HUES64 (cell line): Measurements from ENCODE around the gene PVALEF.

Experiments used
- H3K27ac ChIP-seq: 2 replicates; pipeline ENCODE4 v1.7.0; 2013; ENCODE audit warnings: low read depth, low read length, inconsistent platforms
- H3K27me3 ChIP-seq: 2 replicates; pipeline ENCODE4 v1.6.1; 2013; ENCODE audit warnings: mild to moderate bottlenecking, low read length; ENCODE audit not compliant: insufficient read depth
- H3K36me3 ChIP-seq: 2 replicates; pipeline ENCODE4 v1.6.1; 2013; ENCODE audit warnings: mild to moderate bottlenecking, low read length; ENCODE audit not compliant: insufficient read depth
- H3K4me1 ChIP-seq: 2 replicates; pipeline ENCODE4 v1.6.1; 2013; ENCODE audit warnings: mild to moderate bottlenecking, low read length, moderate library complexity; ENCODE audit not compliant: insufficient read depth
- H3K4me3 ChIP-seq: 2 replicates; pipeline ENCODE4 v1.5.1; 2013; ENCODE audit warnings: mild to moderate bottlenecking, low read length, moderate library complexity
- H3K9ac ChIP-seq: 2 replicates; pipeline ENCODE4 v1.6.1; 2013; ENCODE audit warnings: mild to moderate bottlenecking, low read depth, low read length
- H3K9me3 ChIP-seq: 2 replicates; pipeline ENCODE4 v1.6.1; 2013; ENCODE audit warnings: low read depth, low read length; ENCODE audit not compliant: insufficient read depth
- WGBS: fragments of 150-250, 120-280 bp; methylation state at CpG from one replicate; pipeline ENCODE4 v1.1.7; 2013; ENCODE audit warnings: missing lambda C conversion rate; 5-methylcytosine and 5-hydroxymethylcytosine counted together

The PVALEF gene

DNA sequence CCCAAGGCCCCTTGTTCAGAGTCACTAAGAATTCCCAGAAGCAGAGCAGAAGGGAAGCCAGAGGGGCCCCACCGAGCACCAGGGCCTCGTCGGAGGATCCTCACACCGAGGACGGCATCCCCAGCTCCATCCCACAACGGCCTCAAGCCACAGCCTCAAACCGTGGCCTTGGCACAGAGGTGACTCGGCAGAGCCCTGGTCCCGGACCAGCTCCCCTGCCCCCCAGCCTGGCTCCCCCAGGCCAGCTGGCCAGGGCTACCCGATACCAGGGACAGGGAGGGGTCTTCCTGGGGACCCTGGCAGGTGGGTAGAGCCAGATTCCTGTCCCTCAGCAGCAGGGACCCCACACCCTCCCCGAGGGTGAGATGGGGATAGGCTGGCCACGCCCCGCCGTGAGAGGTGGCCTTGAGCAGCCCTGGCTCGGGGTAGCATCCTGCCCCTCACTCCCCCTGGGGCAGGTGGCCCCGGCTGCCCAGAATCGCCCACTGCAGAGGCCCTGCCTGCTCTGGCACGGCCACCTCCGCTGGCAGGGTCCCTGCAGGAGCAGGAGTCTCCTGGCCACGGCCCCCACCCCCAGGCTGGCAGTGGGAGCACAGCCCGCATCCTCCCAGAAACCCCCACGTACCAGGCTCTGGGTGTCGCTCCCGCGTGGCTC is 5.6 kb upstream of the PVALEF start:
- H3K9me3 ChIP-seq, result no peaks in the 10 kb centered on the region
- no peaks in the 10 kb centered on the region for H3K27me3 ChIP-seq
- no peaks in the 10 kb centered on the region for H3K36me3 ChIP-seq
- no peaks in the 10 kb centered on the region for H3K4me1 ChIP-seq
- H3K27ac ChIP-seq, result no peak overlapping the region
- no peak overlapping the region for H3K9ac ChIP-seq
- 89% methylated on average over 25 of the region's 25 CpGs for WGBS
- H3K4me3 ChIP-seq, result no peak overlapping the region

DNA sequence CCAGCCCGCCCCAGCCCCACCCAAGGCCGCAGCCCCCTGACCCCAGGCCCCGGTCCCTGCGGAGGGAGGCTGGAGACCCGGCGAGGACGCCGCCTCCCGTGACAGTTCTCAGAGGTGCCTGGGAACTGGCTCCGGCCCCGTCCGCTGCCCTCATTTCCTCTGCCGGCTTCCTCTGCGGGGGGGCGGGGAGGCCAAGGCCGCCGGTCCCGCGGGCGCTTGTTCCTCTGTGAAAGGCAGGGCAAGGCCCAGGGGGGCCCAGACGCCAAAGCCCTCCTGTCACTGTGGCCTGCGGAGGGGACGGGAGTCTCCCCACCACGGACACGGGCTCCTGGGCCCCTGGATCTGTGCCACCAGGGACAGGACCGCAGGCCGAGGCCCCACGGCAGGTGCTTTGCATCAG is 5.0 kb upstream of the PVALEF start:
- Histone ChIP-seq H3K9me3 (no peaks in the 10 kb centered on the region), H3K9ac (no peak overlapping the region), H3K36me3 (no peaks in the 10 kb centered on the region), H3K4me1 (no peaks in the 10 kb centered on the region), H3K4me3 (no peak overlapping the region), H3K27me3 (no peaks in the 10 kb centered on the region; the same call in 1 of the 2 replicates), H3K27ac (no peak overlapping the region)
- 90% methylated on average over 28 of the region's 28 CpGs for WGBS

DNA sequence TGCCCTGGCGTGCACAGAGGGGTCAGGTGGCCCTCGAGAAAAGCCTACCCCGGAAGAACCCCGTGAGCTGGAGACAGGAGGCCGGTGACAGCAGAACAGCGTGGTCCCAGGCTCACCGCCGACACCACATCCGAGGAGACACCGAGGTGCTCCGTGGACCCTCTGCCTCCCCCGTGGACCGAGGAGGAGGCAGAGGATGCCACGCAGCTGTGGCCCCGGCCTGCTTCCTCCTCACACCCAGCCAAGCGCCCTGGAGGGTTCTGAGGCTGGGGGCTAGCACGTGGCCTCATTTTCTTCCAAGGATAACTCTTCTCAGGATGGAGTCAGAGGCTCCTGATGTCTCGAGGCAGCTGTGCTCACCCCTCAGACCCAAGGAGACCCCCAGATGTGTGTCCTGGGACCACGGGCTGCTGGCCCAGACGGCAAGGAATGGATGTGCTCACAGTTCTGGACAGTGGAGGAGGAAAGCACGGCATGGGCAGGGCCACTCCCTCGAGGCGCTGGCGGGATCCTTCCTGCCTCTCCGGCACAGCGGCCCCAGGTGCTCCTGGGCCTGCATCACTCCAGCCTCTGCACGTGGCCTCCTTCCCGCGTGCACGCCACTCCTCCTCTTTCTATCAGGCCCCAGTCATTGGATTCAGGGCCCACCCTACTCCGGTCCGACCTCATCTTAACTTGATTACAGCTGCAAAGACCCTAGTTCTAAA is 4.4 kb upstream of the PVALEF start:
- WGBS, result 93% methylated on average over 32 of the region's 32 CpGs
- Histone ChIP-seq H3K27me3 (no peaks in the 10 kb centered on the region; the same call in 1 of the 2 replicates), H3K4me3 (no peak overlapping the region), H3K9ac (no peak overlapping the region), H3K36me3 (no peaks in the 10 kb centered on the region), H3K27ac (no peak overlapping the region), H3K9me3 (no peaks in the 10 kb centered on the region), H3K4me1 (no peaks in the 10 kb centered on the region)

DNA sequence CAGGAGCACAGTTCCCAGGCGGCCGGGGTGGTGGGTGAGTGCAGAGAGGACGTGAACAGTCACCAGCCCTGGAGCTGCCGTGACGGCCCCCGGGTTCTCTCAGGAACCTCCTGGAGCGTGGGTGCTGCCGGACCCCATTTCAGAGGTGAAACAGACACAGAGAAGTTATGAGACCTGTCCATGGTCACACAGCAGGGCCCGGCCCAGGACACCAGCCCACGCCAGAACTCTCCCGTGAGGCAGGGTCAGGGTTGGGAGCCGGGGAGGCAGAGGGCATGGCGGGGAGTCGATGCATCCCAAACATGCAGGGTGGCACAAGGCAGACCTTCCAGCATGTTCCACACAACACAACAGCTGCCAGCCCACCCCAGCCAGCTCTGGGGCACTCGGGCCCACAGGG is 3.8 kb upstream of the PVALEF start:
- Histone ChIP-seq H3K4me3 (no peak overlapping the region), H3K4me1 (no peaks in the 10 kb centered on the region), H3K27ac (no peak overlapping the region), H3K9me3 (no peaks in the 10 kb centered on the region), H3K27me3 (peaks cover 1% of the 10 kb centered on the region), H3K36me3 (no peaks in the 10 kb centered on the region), H3K9ac (no peak overlapping the region)
- 95% methylated on average over 15 of the region's 15 CpGs for WGBS

DNA sequence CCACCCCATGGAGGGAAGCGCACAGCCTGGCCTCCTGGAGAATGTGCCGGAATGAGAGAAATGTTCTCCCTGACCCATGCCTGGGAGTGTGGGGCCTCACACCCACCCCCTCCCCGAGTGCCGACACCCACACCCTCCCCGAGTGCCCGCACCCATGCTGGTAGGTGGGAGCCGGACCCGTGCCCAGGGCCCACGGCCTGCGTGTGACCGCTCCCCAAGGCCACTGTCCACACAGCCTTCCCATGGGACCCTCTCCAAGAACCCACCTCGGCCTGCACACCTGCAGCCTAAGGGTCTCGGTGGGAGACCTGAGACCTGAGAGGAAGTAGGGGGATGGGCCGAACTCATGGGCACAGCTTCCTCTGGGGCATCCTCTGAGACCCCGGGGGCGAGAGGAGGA is 3.3 kb upstream of the PVALEF start:
- no peaks in the 10 kb centered on the region for H3K9me3 ChIP-seq
- H3K36me3 ChIP-seq, result no peaks in the 10 kb centered on the region
- H3K27ac ChIP-seq, result no peak overlapping the region
- WGBS, result 95% methylated on average over 16 of the region's 16 CpGs
- H3K27me3 ChIP-seq, result peaks cover 6% of the 10 kb centered on the region
- no peaks in the 10 kb centered on the region for H3K4me1 ChIP-seq
- no peak overlapping the region for H3K4me3 ChIP-seq
- no peak overlapping the region for H3K9ac ChIP-seq

DNA sequence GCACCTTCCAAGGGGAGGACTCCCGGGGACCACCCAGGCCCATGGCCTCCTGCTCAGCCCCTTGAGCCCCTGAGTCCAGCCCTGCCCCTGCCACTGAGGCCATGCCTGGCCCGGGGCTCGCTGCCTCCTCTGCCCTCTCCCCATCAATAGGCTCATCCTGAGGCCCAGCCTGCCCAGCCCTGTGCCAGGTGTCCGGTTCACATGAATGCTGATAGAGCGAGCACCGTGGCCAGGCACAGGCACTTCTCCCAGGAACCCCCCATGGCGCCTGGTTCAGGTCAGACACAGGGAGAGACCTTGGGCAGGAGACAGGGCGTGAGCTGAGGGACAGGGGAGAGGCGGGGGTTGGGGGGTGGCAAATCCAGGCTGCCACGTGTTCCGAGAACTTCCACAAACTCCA is 2.8 kb upstream of the PVALEF start:
- 92% methylated on average over 11 of the region's 11 CpGs for WGBS
- H3K36me3 ChIP-seq, result no peaks in the 10 kb centered on the region
- no peak overlapping the region for H3K4me3 ChIP-seq
- no peak overlapping the region for H3K27ac ChIP-seq
- no peak overlapping the region for H3K9ac ChIP-seq
- H3K4me1 ChIP-seq, result no peaks in the 10 kb centered on the region
- H3K9me3 ChIP-seq, result no peaks in the 10 kb centered on the region
- H3K27me3 ChIP-seq, result peaks cover 7% of the 10 kb centered on the region

DNA sequence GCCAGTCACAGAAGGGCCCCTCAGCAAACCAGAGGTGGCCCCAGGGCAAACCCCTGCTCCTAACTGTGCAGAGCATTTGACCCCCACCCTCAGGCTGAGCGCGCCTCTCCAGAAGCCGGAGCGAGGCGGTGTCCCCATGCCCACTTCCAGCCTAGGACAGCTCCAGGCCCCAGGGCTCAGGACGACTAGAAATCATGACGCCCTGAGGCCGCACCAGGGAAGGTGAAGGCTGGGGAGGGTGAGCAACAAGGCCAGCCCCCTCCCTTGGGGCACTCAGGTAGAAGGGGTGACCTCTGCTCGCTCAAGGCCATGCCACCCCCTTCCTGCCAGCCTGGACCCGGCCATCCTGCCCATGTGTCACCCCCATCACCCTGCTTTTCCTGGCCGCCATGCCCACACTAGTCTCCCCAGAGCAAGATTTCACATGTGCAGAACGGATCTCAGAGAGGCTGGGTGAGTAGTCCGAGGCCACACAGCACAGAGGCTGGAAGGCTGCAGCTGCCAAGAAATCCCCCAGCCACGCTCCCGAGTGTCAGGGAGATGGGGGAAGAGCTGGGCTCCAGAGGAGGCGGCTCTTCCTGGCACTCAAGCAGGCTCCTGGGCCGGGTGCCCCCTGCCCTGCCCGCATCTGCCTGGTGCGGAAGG is 2.1 kb upstream of the PVALEF start:
- Histone ChIP-seq H3K27ac (no peak overlapping the region), H3K9me3 (no peaks in the 10 kb centered on the region), H3K36me3 (no peaks in the 10 kb centered on the region), H3K27me3 (peaks cover 7% of the 10 kb centered on the region), H3K9ac (no peak overlapping the region), H3K4me3 (no peak overlapping the region), H3K4me1 (no peaks in the 10 kb centered on the region)
- 87% methylated on average over 19 of the region's 19 CpGs for WGBS

DNA sequence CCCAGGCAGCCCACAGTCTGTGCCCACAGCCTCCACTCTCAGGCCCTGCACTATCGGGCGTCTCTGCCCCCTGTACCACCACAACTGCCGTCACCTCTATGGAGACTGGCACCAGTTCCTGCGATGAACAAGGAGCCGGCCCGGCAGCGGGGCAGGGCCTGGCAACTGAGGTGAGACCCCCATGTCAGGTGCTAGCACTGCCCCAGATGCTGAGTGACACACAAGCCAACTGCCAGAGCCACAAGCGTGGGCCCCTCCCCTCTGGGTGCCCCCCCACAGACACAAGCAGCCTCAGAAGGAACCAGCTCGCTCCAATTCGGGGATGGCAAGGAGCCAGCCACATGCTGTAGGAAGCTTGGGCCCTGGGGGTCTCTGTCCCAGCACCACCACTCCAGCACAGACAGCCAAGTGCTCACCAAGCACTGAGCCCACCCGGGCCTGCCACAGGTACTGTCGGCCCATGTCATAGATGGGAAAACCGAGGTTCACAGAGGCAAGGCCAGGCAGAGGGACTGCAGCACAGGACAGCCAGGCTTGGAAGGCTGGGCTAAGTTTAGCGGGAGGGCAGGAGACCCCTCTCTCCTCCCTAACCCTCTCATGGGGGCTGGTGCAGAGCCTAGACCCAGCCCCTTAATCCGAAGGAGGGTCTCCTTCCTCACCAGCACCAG is 1.5 kb upstream of the PVALEF start:
- 92% methylated on average over 15 of the region's 15 CpGs for WGBS
- no peaks in the 10 kb centered on the region for H3K9me3 ChIP-seq
- H3K27ac ChIP-seq, result no peak overlapping the region
- H3K4me3 ChIP-seq, result no peak overlapping the region
- no peak overlapping the region for H3K9ac ChIP-seq
- no peaks in the 10 kb centered on the region for H3K4me1 ChIP-seq
- no peaks in the 10 kb centered on the region for H3K36me3 ChIP-seq
- peaks cover 7% of the 10 kb centered on the region for H3K27me3 ChIP-seq

DNA sequence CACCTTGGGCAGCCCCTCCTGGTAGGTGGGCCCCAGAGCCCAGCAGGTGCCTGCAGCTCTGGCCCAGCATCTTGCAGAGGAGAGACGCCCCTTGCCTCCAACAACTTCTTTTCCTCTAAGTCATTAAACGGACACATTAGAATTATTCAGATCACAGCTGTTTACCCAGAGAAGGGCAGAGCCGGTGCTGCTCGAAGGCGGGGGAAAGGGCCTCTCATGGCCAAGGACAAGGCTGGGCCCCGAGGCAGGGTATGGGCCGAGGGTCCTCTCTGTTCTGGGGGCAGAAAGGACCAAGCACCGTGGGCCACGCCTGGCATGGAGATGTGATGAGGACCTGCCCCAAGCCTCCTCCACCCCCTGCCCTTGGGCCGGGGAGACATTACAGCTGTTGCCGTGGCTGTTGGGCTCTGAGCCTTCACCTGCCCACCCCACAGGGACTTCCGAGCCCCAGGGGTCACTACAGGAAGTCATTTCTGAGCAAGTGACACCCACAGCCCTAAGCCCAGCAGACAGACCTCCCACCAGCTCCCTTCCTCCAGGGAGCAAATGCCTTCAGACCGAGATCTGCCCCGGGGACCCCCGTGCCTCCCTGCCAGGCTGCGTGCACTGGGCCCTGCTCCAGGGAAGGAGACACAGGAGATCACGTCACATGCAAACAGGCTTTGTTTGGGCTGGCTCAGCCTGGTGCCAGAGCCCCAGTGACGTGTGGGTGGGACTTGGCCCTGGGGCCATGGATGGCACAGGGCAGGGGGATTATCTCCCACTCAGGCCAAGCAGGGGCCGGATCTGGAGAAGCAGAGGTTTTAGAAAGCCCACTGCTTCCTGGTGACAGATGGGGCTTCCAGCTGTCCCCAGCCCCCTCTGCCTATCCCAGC is 699 bp upstream of the PVALEF start:
- peaks cover 7% of the 10 kb centered on the region for H3K27me3 ChIP-seq
- WGBS, result 79% methylated on average over 19 of the region's 19 CpGs
- no peak overlapping the region; the same call in 1 of the 2 replicates for H3K9ac ChIP-seq
- no peaks in the 10 kb centered on the region for H3K36me3 ChIP-seq
- H3K4me3 ChIP-seq, result no peak overlapping the region
- no peak overlapping the region for H3K27ac ChIP-seq
- H3K9me3 ChIP-seq, result no peaks in the 10 kb centered on the region
- H3K4me1 ChIP-seq, result no peaks in the 10 kb centered on the region

DNA sequence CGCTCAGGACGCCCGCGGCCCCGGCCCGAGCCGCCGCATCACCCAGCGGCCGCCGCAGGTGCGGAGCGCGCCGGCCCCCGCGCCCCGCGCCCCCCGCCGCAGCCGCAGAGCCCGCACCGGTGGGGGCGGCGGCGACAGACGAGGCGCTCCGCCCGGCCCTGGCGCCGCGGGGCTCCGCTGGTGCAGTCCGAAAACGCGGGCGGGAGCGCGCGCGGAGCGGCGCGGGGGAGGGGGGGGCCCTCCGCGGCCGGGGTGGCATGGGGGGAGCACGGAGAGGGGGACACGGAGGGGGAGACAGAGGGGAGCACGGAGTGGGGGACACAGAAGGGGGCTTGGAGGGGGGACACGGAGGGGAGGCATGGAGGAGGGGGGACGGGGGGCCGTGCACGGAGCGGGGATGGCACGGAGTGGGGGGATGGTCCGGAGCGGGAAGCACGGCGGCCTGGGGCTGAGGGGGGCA is 756 bp downstream of the PVALEF start, which contains the start of gene AATK:
AATK (minus strand) TSS at position 189 of the 460 bp plus-strand sequence. CDS start 229 bp downstream, outside the sequence.
- no peaks in the 10 kb centered on the region for H3K36me3 ChIP-seq
- no peak within 1 kb of the TSS for H3K27ac ChIP-seq

More for the DNA sequence above, 756 bp downstream of the PVALEF start, which contains the start of gene AATK:
- peak within 1 kb of the TSS; percentile 48 for H3K4me3 ChIP-seq
- 0 out of 2 replicates have a peak within 1 kb of the TSS, but pooled peaks have one; percentile 7 for H3K9ac ChIP-seq
- peaks cover 7% of the 10 kb centered on the region for H3K27me3 ChIP-seq
- H3K4me1 ChIP-seq, result no peaks in the 10 kb centered on the region
- H3K9me3 ChIP-seq, result no peaks in the 10 kb centered on the region
- WGBS, result 1% methylated on average over 38 of the region's 62 CpGs
